Fibroblast of the conjunctiva (primary cell): ENCODE data around the gene HIRIP3.
"Not testable (repeated sequence)": the region's sequence is repeated elsewhere in the genome, so short reads cannot be mapped to it uniquely, and the experiment has no call there.

ENCODE experiments used
- DNase-seq: peaks from one replicate; pipeline ENCODE4 v3.0.0-alpha.2; 2010; ENCODE audit warnings: low read depth

The HIRIP3 gene

GRCh38 chr16:29995324-29995910 is at the start of gene HIRIP3:
Gene HIRIP3, minus strand, starts transcription at chr16:29995617. Its CDS starts 12 bp downstream, at chr16:29995605.
- peak; percentile 59 for DNase-seq

GRCh38 chr16:30041841-30042240 is 46.4 kb upstream of the HIRIP3 start:
- DNase-seq = no peak

- not testable (repeated sequence) for DNase-seq
Observed at GRCh38 chr16:30040690-30041089, 45.3 kb upstream of the HIRIP3 start.

GRCh38 chr16:30040221-30040620 is 44.8 kb upstream of the HIRIP3 start:
- DNase-seq = no peak

GRCh38 chr16:30033270-30033669 is 37.9 kb upstream of the HIRIP3 start:
- DNase-seq = no peak

- peak; percentile 55 for DNase-seq
Observed at GRCh38 chr16:30032083-30032819, 36.8 kb upstream of the HIRIP3 start.

GRCh38 chr16:30031477-30031918 is 36.1 kb upstream of the HIRIP3 start:
- DNase-seq = no peak

GRCh38 chr16:30030841-30031413 is 35.5 kb upstream of the HIRIP3 start, which contains the start of gene TLCD3B:
Gene TLCD3B, minus strand, starts transcription at chr16:30031271. Its CDS starts 744 bp downstream, at chr16:30030527.
- DNase-seq = no peak

- DNase-seq = no peak
Observed at GRCh38 chr16:30030011-30030685, 34.7 kb upstream of the HIRIP3 start.

- no peak for DNase-seq
Observed at GRCh38 chr16:30028438-30029076, 33.1 kb upstream of the HIRIP3 start.

GRCh38 chr16:30027588-30028437 is 32.4 kb upstream of the HIRIP3 start:
- DNase-seq = no peak

- no peak for DNase-seq
Observed at GRCh38 chr16:30026449-30026848, 31.0 kb upstream of the HIRIP3 start.

GRCh38 chr16:30025574-30025973 is 30.2 kb upstream of the HIRIP3 start:
- DNase-seq = no peak

GRCh38 chr16:30025156-30025555 is 29.7 kb upstream of the HIRIP3 start:
- no peak for DNase-seq

- no peak for DNase-seq
Observed at GRCh38 chr16:30024451-30024850, 29.0 kb upstream of the HIRIP3 start.

- DNase-seq = no peak
Observed at GRCh38 chr16:30023586-30023985, 28.2 kb upstream of the HIRIP3 start.

- DNase-seq = no peak
Observed at GRCh38 chr16:30022887-30023286, 27.5 kb upstream of the HIRIP3 start, which contains the start of gene C16orf92. Gene C16orf92, plus strand, starts transcription at chr16:30023198. Its CDS starts 143 bp downstream, at chr16:30023341.

GRCh38 chr16:30018731-30019158 is 23.3 kb upstream of the HIRIP3 start:
- DNase-seq = no peak

GRCh38 chr16:30017937-30018336 is 22.5 kb upstream of the HIRIP3 start:
- DNase-seq = not testable (repeated sequence)

GRCh38 chr16:30017277-30017656 is 21.9 kb upstream of the HIRIP3 start:
- DNase-seq = no peak
